B cell (primary cell): ENCODE measurements around the gene ACTBL2. TPM values are rescaled to one million over a fixed set of nuclear protein-coding genes. Genes with fewer than 3 reads are reported as not detected.

Experiments used
- ATAC-seq: fragments of 200-7000 bp; cut with Tn5 transposase; one replicate; pipeline ENCODE4 v1.10.0; 2021; ENCODE audit warnings: low read depth, mild to moderate bottlenecking, moderate number of reproducible peaks, moderate library complexity
- CTCF ChIA-PET: fragments of 350-600 bp; sonication (Branson Sonifier 250); formaldehyde crosslinking; loops from one replicate; lab custom pipeline; 2021; ENCODE audit warnings: antibody characterized with exemption, inconsistent platforms; lab: Charles Lee
- POLR2A ChIA-PET: fragments of 350-600 bp; sonication (Branson Sonifier 250); formaldehyde crosslinking; loops from one replicate; lab custom pipeline; 2021; ENCODE audit warnings: antibody characterized with exemption; lab: Charles Lee
- DNase-seq: peaks from one replicate; pipeline ENCODE4 v3.0.0; 2013
- H2AFZ ChIP-seq: 2 replicates; pipeline ENCODE4 v1.6.1; 2012; ENCODE audit warnings: mild to moderate bottlenecking, low read depth, low read length; ENCODE audit not compliant: insufficient read depth, poor library complexity, severe bottlenecking
- H3K27ac ChIP-seq, 2 donors: 1 replicate in 1 of 2; 2 replicates in 1 of 2; pipeline ENCODE4 v1.5.1; 2012 to 2013; ENCODE audit warnings: low read length in 2 of 2, mild to moderate bottlenecking in 2 of 2, moderate library complexity in 1 of 2
- H3K27me3 ChIP-seq, 4 experiments: fragments of 200-600 bp in 1 of 4; sonication (generic) in 1 of 4; replicated peaks in 1 of 4; 1 replicate in 2 of 4; 2 replicates in 2 of 4; pipeline versions ENCODE4 v1.6.1 to v1.7.0; 2013 to 2016; ENCODE audit warnings: low read length in 3 of 4, mild to moderate bottlenecking in 2 of 4, mixed read lengths in 1 of 4, moderate library complexity in 1 of 4; ENCODE audit not compliant: insufficient read depth in 4 of 4, control insufficient read depth in 3 of 4; ENCODE audit errors: control extremely low read depth in 1 of 4
- H3K36me3 ChIP-seq, 2 experiments: replicated peaks in 1 of 2; 1 replicate in 1 of 2; 2 replicates in 1 of 2; pipeline versions ENCODE4 v1.6.1 to v1.7.1; 2013; ENCODE audit warnings: low read length in 1 of 2; ENCODE audit not compliant: insufficient read depth in 2 of 2, control insufficient read depth in 1 of 2; ENCODE audit errors: control extremely low read depth in 1 of 2, extremely low read depth in 1 of 2
- H3K4me1 ChIP-seq, 2 donors: fragments of 200-600 bp in 1 of 2; sonication (generic) in 1 of 2; 1 replicate in 1 of 2; 2 replicates in 1 of 2; pipeline versions ENCODE4 v1.5.1 to v1.6.1; 2013 to 2017; ENCODE audit warnings: low read length in 2 of 2; ENCODE audit not compliant: control insufficient read depth in 2 of 2, insufficient read depth in 2 of 2
- H3K4me2 ChIP-seq: replicated peaks from 2 replicates; pipeline ENCODE3; 2012; ENCODE audit warnings: mild to moderate bottlenecking, low read depth, low read length; ENCODE audit not compliant: poor library complexity, severe bottlenecking
- H3K4me3 ChIP-seq, 5 experiments: fragments of 200-600 bp in 1 of 5; sonication (generic) in 1 of 5; 1 replicate in 3 of 5; 2 replicates in 2 of 5; pipeline versions ENCODE4 v1.5.1 to v1.7.0; 2011 to 2016; ENCODE audit warnings: low read length in 4 of 5, mild to moderate bottlenecking in 4 of 5, low read depth in 2 of 5, control low read depth in 1 of 5, moderate library complexity in 1 of 5; ENCODE audit not compliant: insufficient read depth in 1 of 5; ENCODE audit errors: control extremely low read depth in 1 of 5, extremely low read depth in 1 of 5
- H3K79me2 ChIP-seq: fragments of 200-600 bp; sonication (generic); one replicate; pipeline ENCODE4 v1.6.0; 2016; ENCODE audit warnings: low read length; ENCODE audit not compliant: control insufficient read depth, insufficient read depth
- H3K9ac ChIP-seq: fragments of 200-600 bp; sonication (generic); 2 replicates; pipeline ENCODE4 v1.6.1; 2017; ENCODE audit warnings: mild to moderate bottlenecking, low read length, moderate library complexity
- H3K9me3 ChIP-seq, 3 donors: one replicate each; pipeline versions ENCODE4 v1.6.1 to v1.7.1; 2013; ENCODE audit warnings: low read length in 2 of 3; ENCODE audit not compliant: control insufficient read depth in 2 of 3, insufficient read depth in 1 of 3; ENCODE audit errors: control extremely low read depth in 1 of 3
- H4K20me1 ChIP-seq: 2 replicates; pipeline ENCODE4 v1.6.0; 2012; ENCODE audit warnings: mild to moderate bottlenecking, low read length; ENCODE audit not compliant: insufficient read depth, control insufficient read depth, poor library complexity, severe bottlenecking
- H3K27ac Mint-ChIP-seq: one replicate; pipeline ENCODE4 v1.8.0; 2021; ENCODE audit warnings: mixed read lengths
- H3K27me3 Mint-ChIP-seq: one replicate; pipeline ENCODE4 v1.8.0; 2021; ENCODE audit warnings: mixed read lengths
- H3K4me1 Mint-ChIP-seq: one replicate; pipeline ENCODE4 v1.8.0; 2021; ENCODE audit warnings: mixed read lengths
- H3K4me3 Mint-ChIP-seq: one replicate; pipeline ENCODE4 v1.8.0; 2021; ENCODE audit warnings: mixed read lengths
- H3K9me3 Mint-ChIP-seq: one replicate; pipeline ENCODE4 v1.8.0; 2022; ENCODE audit warnings: mixed read lengths; ENCODE audit not compliant: insufficient read depth
- CTCF ChIP-seq: fragments of 200-600 bp; IDR thresholded peaks from one replicate; pipeline ENCODE4 v1.8.0; 2022; ENCODE audit warnings: antibody characterized with exemption, mild to moderate bottlenecking
- EZH2 ChIP-seq: IDR thresholded peaks from 2 replicates; pipeline ENCODE4 v1.6.1; 2012; ENCODE audit warnings: borderline replicate concordance, low read depth, mild to moderate bottlenecking, moderate library complexity, low read length; ENCODE audit not compliant: insufficient read depth, poor library complexity, severe bottlenecking
- WGBS: methylation state at CpG from one replicate; pipeline ENCODE4 v1.1.5; 2013; ENCODE audit warnings: missing lambda C conversion rate; ENCODE audit not compliant: insufficient coverage; 5-methylcytosine and 5-hydroxymethylcytosine counted together
- intact Hi-C: fragments of 100-400 bp; cut with micrococcal nuclease; formaldehyde crosslinking; loops from one replicate; pipeline ENCODE4 v1.10.0; 2022
- polyA plus RNA-seq: library from polyadenylated mRNA; depleted of rRNA; stranded (reverse); fragments of >200 nt; gene quantifications from 2 replicates; pipeline ENCODE4 v1.2.3, GENCODE V29; 2012
- total RNA-seq, 2 donors: library from RNA; stranded (reverse); fragments of 120-200 nt in 1 of 2; gene quantifications; 1 replicate in 1 of 2; 2 replicates in 1 of 2; pipeline versions ENCODE4 v1.2.3 to v1.2.4, GENCODE V29; 2013 to 2022

The ACTBL2 gene
- total and polyA plus RNA-seq, 2 donors (not counting 1 experiment from before 2014, with no cell fraction given), result not detected

GRCh38 chr5:57499262-57500050 is 16.8 kb upstream of the ACTBL2 start:
- 10% methylated on average over 2 of the region's 8 CpGs for WGBS
- Histone ChIP-seq H3K4me1 (peaks cover 3 to 4% of the 10 kb centered on the region in 2 donors), H3K27ac (no peak overlapping the region), H3K36me3 (no peaks in the 10 kb centered on the region), H3K4me2 (peak overlapping the region; percentile 62), H2AFZ (peak overlapping the region; percentile 64), H3K4me3 (peak overlapping the region in 3 of 5 experiments; percentile 26 to 55 (median 45)), H3K9me3 (no peaks in the 10 kb centered on the region), H3K9ac (peak overlapping the region; percentile 52), H3K79me2 (no peaks in the 10 kb centered on the region), H3K27me3 (no peaks in the 10 kb centered on the region), H4K20me1 (no peaks in the 10 kb centered on the region)
- Mint-ChIP-seq H3K4me3 (peak overlapping the region; percentile 76), H3K9me3 (no peaks in the 10 kb centered on the region), H3K4me1 (peaks cover 3% of the 10 kb centered on the region), H3K27ac (no peak overlapping the region), H3K27me3 (peaks cover 26% of the 10 kb centered on the region)
- intact Hi-C loops, result loop anchor here (1.0 kb wide), 1 partner anchor 961 kb away; the partner anchor contains the start of gene PLK2
- ATAC-seq (peak; percentile 33), DNase-seq (peak; percentile 29)
- POLR2A ChIA-PET, result no interaction called here
- TF ChIP-seq EZH2 (no peak), CTCF (peak; percentile 56)
- CTCF ChIA-PET, result interaction anchor here (0.6 to 2.8 kb wide), 8 partner anchors 8 to 1814 kb away, joined by 3 to 19 read pairs (median 3); partner anchors contain the start of gene PLK2

GRCh38 chr5:57497733-57498132 is 15.1 kb upstream of the ACTBL2 start:
- no peaks in the 10 kb centered on the region for H3K9me3 ChIP-seq
- ChIA-PET POLR2A (no interaction called here), CTCF (interaction anchor here (0.7 kb wide), 1 partner anchor 963 kb away, joined by 4 read pairs; no protein-coding TSS in a partner anchor)
- H3K36me3 ChIP-seq, result no peaks in the 10 kb centered on the region
- H3K27ac Mint-ChIP-seq, result no peak overlapping the region
- ATAC-seq (no peak), DNase-seq (no peak)
- no peaks in the 10 kb centered on the region for H4K20me1 ChIP-seq
- H3K4me2 ChIP-seq, result no peak overlapping the region
- H3K4me3 Mint-ChIP-seq, result no peak overlapping the region
- no peak for TF ChIP-seq EZH2
- no peak for TF ChIP-seq CTCF
- H3K27ac ChIP-seq, result no peak overlapping the region
- H3K4me1 ChIP-seq, result peaks cover 3 to 5% of the 10 kb centered on the region in 2 donors
- no peaks in the 10 kb centered on the region for H3K79me2 ChIP-seq
- no peaks in the 10 kb centered on the region for H3K27me3 ChIP-seq
- H3K9ac ChIP-seq, result no peak overlapping the region
- H3K4me1 Mint-ChIP-seq, result peaks cover 3% of the 10 kb centered on the region
- intact Hi-C loops, result no loop called here
- H3K4me3 ChIP-seq, result no peak overlapping the region
- H3K27me3 Mint-ChIP-seq, result peaks cover 38% of the 10 kb centered on the region
- H2AFZ ChIP-seq, result no peak overlapping the region
- H3K9me3 Mint-ChIP-seq, result no peaks in the 10 kb centered on the region
